ENCODE data around the gene FHIT.

FHIT gene

DNA sequence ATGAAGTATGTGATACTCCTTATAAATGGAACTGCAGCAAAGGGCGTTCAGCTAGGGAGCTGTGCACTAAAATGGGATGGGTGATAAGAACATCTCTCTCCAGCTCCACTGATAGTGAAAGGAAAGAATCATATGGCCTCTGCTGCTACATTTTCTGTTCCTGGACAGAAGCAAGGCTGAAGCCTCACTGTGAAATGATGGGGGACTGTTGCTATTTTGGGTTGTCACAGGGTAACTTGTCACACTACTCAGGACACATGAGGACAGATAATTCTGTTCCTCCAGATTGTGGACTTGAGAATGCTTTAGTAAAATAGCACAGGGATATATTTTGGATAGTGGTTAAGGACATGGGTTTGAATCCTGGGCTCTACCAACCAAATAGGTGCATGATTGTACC, 423.6 kb downstream of the FHIT start:
- Histone ChIP-seq H3K9me2 (replicated peaks; ENCODE audit: control insufficient read depth, low read length) (no peaks in the 10 kb centered on the region), H3K27me3 (ENCODE audit: control insufficient read depth, low read length) (no peaks in the 10 kb centered on the region), H3K4me2 (ENCODE audit: low read length) (no peak overlapping the region), H3F3A (ENCODE audit: control insufficient read depth, insufficient read depth) (no peaks in the 10 kb centered on the region), H3K9me3 (ENCODE audit: control insufficient read depth, insufficient read depth, low read length) (no peaks in the 10 kb centered on the region), H3K36me3 (ENCODE audit: control insufficient read depth, low read length) (no peaks in the 10 kb centered on the region), H3K79me2 (ENCODE audit: control insufficient read depth, low read length) (no peaks in the 10 kb centered on the region), H3K4me3 (ENCODE audit: low read length) (no peak overlapping the region), H3K27ac (ENCODE audit: low read depth, low read length) (no peak overlapping the region), H3K4me1 (ENCODE audit: control insufficient read depth, low read length) (no peaks in the 10 kb centered on the region), H4K20me1 (ENCODE audit: control insufficient read depth, insufficient read depth, low read depth, low read length) (no peaks in the 10 kb centered on the region)
- no peak for TF ChIP-seq EZH2phosphoT487 (IDR thresholded peaks at IDR 0.05; ENCODE audit: borderline replicate concordance, low read length)
- no peak for TF ChIP-seq CTCF (IDR thresholded peaks at IDR 0.05; ENCODE audit: low read depth, low read length, poor library complexity, severe bottlenecking)

DNA sequence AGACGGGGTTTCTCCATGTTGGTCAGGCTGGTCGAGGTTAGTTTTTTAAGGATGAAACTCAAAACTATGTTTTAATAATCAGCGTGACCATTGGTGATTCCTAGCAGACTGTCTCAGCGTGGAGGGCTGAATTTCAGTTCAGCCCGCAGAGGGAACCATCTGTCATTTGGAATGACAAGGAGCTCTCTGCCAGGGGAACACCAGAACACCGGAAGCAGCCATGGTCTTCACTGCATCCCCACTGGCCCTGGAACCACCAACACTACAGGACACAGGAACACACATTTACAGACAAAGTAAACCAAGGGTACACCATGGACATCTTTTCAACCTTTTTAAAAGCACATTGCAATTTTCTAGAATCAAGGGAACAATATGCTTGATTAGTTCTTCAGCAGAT, 424.7 kb downstream of the FHIT start:
- Histone ChIP-seq H3K36me3 (ENCODE audit: control insufficient read depth, low read length) (no peaks in the 10 kb centered on the region), H3K4me3 (ENCODE audit: low read length) (no peak overlapping the region), H3K4me2 (ENCODE audit: low read length) (no peak overlapping the region), H3F3A (ENCODE audit: control insufficient read depth, insufficient read depth) (no peaks in the 10 kb centered on the region), H3K79me2 (ENCODE audit: control insufficient read depth, low read length) (no peaks in the 10 kb centered on the region), H3K4me1 (ENCODE audit: control insufficient read depth, low read length) (no peaks in the 10 kb centered on the region), H3K27me3 (ENCODE audit: control insufficient read depth, low read length) (no peaks in the 10 kb centered on the region), H3K9me3 (ENCODE audit: control insufficient read depth, insufficient read depth, low read length) (no peaks in the 10 kb centered on the region), H3K9me2 (replicated peaks; ENCODE audit: control insufficient read depth, low read length) (no peaks in the 10 kb centered on the region), H3K27ac (ENCODE audit: low read depth, low read length) (no peak overlapping the region), H4K20me1 (ENCODE audit: control insufficient read depth, insufficient read depth, low read depth, low read length) (no peaks in the 10 kb centered on the region)
- TF ChIP-seq EZH2phosphoT487 (IDR thresholded peaks at IDR 0.05; ENCODE audit: borderline replicate concordance, low read length) (no peak), CTCF (IDR thresholded peaks at IDR 0.05; ENCODE audit: low read depth, low read length, poor library complexity, severe bottlenecking) (no peak)

DNA sequence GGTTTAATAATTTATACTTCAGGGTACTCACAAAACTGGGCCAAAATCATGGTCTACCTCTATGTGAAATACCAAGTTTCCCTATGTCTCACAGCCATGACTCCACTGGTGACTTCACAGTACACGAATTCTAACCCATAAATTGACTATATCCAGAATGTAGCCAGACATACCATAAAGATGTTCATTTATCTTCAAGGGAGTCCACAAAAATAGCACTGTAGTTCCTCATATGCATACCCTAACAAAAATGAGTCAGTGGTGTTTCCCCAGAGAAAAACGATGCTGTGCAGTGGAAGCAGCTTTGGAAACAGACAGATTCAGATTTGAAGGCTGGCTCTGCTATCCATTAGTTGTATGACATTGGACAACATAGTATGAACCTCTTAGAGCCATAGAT, 438.8 kb downstream of the FHIT start:
- Histone ChIP-seq H3K9me3 (ENCODE audit: control insufficient read depth, insufficient read depth, low read length) (no peaks in the 10 kb centered on the region), H4K20me1 (ENCODE audit: control insufficient read depth, insufficient read depth, low read depth, low read length) (no peaks in the 10 kb centered on the region), H3F3A (ENCODE audit: control insufficient read depth, insufficient read depth) (no peaks in the 10 kb centered on the region), H3K36me3 (ENCODE audit: control insufficient read depth, low read length) (no peaks in the 10 kb centered on the region), H3K27ac (ENCODE audit: low read depth, low read length) (no peak overlapping the region), H3K4me1 (ENCODE audit: control insufficient read depth, low read length) (no peaks in the 10 kb centered on the region), H3K4me3 (ENCODE audit: low read length) (no peak overlapping the region), H3K79me2 (ENCODE audit: control insufficient read depth, low read length) (no peaks in the 10 kb centered on the region), H3K27me3 (ENCODE audit: control insufficient read depth, low read length) (no peaks in the 10 kb centered on the region), H3K4me2 (ENCODE audit: low read length) (no peak overlapping the region), H3K9me2 (replicated peaks; ENCODE audit: control insufficient read depth, low read length) (no peaks in the 10 kb centered on the region)
- TF ChIP-seq CTCF (IDR thresholded peaks at IDR 0.05; ENCODE audit: low read depth, low read length, poor library complexity, severe bottlenecking): no peak
- TF ChIP-seq EZH2phosphoT487 (IDR thresholded peaks at IDR 0.05; ENCODE audit: borderline replicate concordance, low read length): no peak

- Histone ChIP-seq H3K9me3 (ENCODE audit: control insufficient read depth, insufficient read depth, low read length) (no peaks in the 10 kb centered on the region), H3F3A (ENCODE audit: control insufficient read depth, insufficient read depth) (no peaks in the 10 kb centered on the region), H3K79me2 (ENCODE audit: control insufficient read depth, low read length) (no peaks in the 10 kb centered on the region), H3K36me3 (ENCODE audit: control insufficient read depth, low read length) (no peaks in the 10 kb centered on the region), H3K27me3 (ENCODE audit: control insufficient read depth, low read length) (no peaks in the 10 kb centered on the region), H3K4me1 (ENCODE audit: control insufficient read depth, low read length) (no peaks in the 10 kb centered on the region), H4K20me1 (ENCODE audit: control insufficient read depth, insufficient read depth, low read depth, low read length) (no peaks in the 10 kb centered on the region), H3K27ac (ENCODE audit: low read depth, low read length) (no peak overlapping the region), H3K4me3 (ENCODE audit: low read length) (no peak overlapping the region), H3K9me2 (replicated peaks; ENCODE audit: control insufficient read depth, low read length) (no peaks in the 10 kb centered on the region), H3K4me2 (ENCODE audit: low read length) (no peak overlapping the region)
- no peak for TF ChIP-seq EZH2phosphoT487 (IDR thresholded peaks at IDR 0.05; ENCODE audit: borderline replicate concordance, low read length)
- no peak for TF ChIP-seq CTCF (IDR thresholded peaks at IDR 0.05; ENCODE audit: low read depth, low read length, poor library complexity, severe bottlenecking)
Measured at GRCh38 chr3:60810881-60811280, 440.4 kb downstream of the FHIT start.
